GM19239 (cell line): Measurements from ENCODE around the gene NME5.
A peak's percentile ranks its signal among the peaks of the same experiment; 100 is the strongest.
"Not testable (repeated sequence)": the region's sequence is repeated elsewhere in the genome, so short reads cannot be mapped to it uniquely, and the experiment has no call there.

Experiments used
- DNase-seq: peaks from one replicate; pipeline ENCODE4 v3.0.0; 2011; ENCODE audit warnings: low spot score; ENCODE audit not compliant: insufficient read length
- FAIRE-seq: peaks from 2 replicates; lab custom pipeline; 2011; peaks lifted over from hg19 to GRCh38; lab: Jason Lieb, UNC

Gene NME5

DNA sequence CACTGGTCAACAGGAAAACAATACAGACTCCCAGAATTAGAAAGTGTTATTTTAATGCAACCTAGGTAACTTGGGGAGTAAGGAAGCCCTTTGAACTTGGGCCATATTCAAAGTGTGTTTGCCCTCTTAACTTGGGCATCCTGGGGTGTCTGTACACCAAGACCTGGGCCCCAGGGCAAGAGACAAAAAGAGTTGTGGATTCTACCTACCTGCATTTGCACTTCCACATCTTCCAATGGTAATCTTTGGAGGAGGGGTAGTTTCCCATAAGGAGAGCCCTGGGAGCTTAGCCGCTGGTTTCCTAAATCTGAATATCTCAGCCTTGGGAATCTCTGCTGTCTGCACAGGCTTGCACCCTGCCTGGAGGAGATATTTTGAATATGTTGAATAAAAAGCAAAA lies 46.9 kb downstream of the NME5 start:
- FAIRE-seq: no peak
- DNase-seq: no peak

DNA sequence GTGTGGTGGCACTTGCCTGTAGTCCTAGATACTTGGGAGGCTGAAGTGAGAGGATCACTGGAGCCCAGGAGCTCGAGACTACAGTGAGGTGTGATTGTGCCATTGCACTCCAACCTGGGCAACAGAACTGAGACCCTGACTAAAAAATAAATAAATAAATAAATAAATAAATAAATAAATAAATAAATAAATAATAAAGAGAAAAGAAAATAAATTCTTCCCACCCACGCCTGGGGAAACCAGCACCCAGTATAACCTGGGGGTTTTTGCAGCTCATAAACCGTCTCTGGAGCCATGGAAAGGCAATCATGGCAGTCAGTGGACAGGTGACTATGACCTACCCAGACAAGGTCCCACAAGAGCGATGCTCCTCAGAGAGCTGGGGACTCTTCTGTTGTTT lies 47.5 kb downstream of the NME5 start:
- DNase-seq (no peak), FAIRE-seq (no peak)

DNA sequence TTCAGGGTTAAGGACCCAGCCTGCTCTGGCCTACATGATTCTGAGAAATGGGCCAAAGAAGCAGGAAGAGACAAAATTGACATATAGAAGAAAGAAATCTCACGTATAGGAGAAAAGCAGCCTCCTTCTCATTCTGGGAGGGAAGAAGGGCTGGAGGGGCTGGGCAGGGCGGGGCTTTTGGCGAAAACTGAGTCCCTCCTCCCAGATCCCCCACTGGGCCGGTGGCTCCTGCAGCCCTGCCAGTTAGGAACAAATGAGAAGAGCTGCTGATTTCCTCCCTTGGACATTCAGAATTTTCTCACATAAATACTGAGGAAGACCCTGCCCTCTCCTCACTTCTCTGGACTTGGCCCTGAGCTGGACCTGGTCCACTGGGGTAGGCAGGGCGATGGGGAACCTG lies 55.5 kb downstream of the NME5 start, which contains the start of gene WNT8A:
Gene WNT8A, plus strand, starts transcription at position 332 of the 400 bp plus-strand sequence. CDS start 95 bp downstream, outside the sequence.
- FAIRE-seq (no peak), DNase-seq (no peak)

DNA sequence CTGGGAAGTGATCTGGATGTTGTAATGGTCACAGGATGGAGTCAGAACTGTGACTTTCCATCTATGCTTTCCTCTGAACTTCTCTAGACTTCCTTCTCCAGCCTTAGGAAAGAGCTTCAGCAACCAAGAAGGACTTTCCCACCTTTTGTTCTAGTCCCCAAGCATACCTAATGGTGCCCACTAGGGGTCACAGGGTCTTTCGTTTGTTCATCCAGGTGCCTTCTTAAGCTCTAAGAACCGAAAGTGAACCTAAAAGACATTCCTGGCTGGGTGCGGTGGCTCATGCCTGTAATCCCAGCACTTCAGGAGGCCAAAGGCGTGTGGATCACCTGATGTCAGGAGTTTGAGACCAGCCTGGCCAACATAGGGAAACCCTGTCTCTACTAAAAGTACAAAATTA lies 57.2 kb downstream of the NME5 start:
- FAIRE-seq (peak; percentile 11), DNase-seq (no peak)

DNA sequence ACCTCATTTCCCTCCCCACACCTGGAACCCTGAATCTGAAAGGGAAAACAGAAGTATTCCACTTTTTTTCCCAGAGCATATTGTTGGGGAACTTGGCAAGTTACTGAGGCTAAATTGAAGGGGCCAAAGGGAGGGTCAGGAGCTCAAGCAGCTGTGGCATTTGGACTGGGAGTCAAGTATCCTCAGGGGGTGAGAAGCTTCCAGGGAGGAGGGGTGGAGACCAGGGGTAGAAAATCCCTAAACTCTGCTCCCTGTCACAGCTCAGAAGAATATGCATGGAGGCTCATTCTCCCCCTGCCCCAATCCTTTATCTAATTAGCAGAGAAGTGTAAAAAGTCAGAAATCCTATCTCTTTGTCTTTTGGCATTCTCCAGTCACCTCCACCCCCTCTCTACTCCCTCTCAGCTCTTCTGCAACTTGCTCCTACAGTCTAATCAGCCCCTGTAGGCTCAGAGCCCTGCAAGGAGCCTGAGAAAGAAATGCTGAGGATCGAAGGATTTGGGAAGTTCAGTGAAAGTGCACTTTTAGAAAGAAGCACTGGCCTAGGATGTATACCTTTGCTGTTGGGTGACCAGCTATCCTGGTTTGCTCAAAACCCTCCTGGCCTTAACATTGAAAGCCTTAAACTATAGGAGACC lies 61.1 kb downstream of the NME5 start:
- FAIRE-seq (no peak), DNase-seq (no peak)

DNA sequence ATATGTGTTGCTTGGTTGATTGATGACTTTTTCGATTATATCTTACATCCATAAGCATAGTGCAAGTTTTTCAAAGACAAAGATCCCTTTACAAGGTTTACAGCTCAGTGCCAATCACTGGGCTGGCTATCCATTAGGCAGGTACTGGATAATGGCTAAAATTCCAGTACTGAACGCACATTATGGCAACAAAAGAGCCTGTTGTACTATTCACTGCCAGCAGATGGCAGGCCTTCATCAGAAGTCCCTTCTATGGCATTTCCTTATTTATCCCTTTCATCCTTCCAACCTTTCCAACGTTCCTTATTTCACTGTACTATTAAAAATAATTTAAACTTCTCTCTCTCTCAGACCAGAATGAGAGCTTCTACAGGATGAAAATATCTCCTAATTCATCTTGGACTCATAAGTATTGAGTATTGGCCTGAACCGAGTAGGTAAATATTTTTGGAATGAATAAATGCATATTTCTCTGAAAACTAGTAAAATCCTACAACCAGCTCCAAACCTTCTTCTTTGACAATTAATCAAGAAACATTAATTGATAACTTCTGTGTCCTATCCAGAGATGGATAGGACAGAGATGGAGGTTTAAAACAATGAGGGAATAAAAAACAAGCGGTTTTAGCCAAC lies 62.0 kb downstream of the NME5 start:
- FAIRE-seq (peak; percentile 96), DNase-seq (peak; percentile 56)

DNA sequence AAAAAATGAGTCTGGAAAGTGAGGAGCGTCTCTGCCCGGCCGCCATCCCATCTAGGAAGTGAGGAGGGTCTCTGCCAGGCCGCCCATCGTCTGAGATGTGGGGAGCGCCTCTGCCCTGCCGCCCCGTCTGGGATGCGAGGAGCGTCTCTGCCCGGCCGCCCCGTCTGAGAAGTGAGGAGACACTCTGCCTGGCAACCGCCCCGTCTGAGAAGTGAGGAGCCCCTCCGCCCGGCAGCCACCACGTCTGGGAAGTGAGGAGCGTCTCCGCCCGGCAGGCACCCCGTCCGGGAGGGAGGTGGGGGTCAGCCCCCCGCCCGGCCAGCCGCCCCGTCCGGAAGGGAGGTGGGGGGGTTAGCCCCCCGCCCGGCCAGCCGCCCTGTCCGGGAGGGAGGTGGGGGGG lies 69.2 kb downstream of the NME5 start:
- DNase-seq, FAIRE-seq: not testable (repeated sequence)

DNA sequence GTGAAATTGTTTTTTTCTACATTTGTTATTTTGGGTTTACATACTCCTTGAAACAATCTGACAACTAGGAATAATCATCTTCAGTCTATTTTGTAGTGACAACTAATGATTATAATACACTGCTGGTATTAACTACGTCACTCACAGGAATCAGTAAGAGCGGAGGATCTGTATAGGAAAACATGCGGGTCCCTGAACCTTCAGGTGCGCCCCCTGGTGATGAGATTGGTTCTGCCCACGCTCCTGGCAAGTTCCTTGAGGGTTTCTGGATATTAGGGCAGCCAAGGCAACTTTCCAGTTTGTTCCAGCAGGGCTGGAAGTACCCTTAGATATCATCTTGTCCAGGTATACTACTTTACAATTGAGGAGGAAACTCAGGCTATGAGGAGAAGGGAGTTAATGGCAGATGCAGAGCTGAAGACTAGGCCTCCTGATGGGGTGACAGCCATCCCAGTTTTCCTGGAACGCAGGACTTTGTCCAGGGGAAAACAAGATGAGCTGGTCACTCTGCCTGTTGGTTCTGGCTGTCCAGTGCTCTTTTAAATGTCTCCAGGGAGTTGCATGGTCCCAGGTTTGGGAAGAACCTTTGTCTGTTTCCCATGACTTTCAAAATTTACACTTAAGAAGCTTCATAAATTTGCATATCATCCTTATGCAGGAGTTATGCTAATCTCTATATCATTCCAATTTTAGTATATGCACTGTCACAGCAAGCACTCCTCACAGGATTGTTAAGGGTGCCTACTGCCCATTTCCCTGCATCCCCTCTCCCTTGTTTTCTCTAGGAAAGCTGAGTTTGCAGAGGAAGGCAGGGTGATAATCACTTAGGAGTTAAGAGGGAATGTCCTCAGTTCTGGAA lies 70.3 kb downstream of the NME5 start:
- FAIRE-seq: peak; percentile 78

DNA sequence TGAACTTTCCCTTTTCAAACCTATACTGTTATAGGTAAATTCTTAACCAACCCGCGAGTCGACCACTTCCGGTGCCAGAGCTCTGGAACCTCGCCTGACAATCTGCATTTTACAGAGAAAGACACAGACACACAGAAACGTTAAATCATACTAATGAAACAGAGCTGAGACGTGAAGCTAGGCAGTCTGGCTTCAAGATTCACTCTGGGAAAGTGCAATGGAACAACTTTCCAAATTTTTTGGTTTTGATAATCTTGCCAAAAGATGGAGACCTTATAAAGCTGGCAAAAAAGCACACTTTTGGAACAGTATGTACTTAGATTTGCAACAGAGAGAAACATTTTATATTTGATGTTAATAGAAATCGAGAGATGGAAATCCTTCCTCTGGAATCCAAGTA lies 71.3 kb downstream of the NME5 start:
- no peak for DNase-seq
- no peak for FAIRE-seq

More for the DNA sequence above, 70.3 kb downstream of the NME5 start:
- peak; percentile 78 for DNase-seq
